ENCODE results near the gene NCOA7. TPM values are rescaled to one million over a fixed set of nuclear protein-coding genes. Genes with fewer than 3 reads are reported as not detected.
A peak's percentile ranks its signal among the peaks of the same experiment; 100 is the strongest.

The NCOA7 gene
- total and polyA plus RNA-seq, 9 of the 15 experiments (the other 6 are each of a cell fraction or from before 2014, with no cell fraction given) = 5.8 to 14.6 (median 9.3) TPM

- TF ChIP-seq ATF6 (CRISPR knock-in tag; IDR thresholded peaks at IDR 0.05) (no peak), KLF16 (IDR thresholded peaks at IDR 0.05) (no peak), NFRKB (IDR thresholded peaks at IDR 0.05; ENCODE audit: low read depth) (peak; percentile 37; the same call in 1 of the 2 replicates), MBD2 (IDR thresholded peaks at IDR 0.05; ENCODE audit: borderline replicate concordance, low read depth) (no peak), TRIM24 (IDR thresholded peaks at IDR 0.05) (no peak), BRF1 (IDR thresholded peaks at IDR 0.05; ENCODE audit: borderline replicate concordance, extremely low read depth, insufficient read length) (no peak), ARID3A (IDR thresholded peaks at IDR 0.05; ENCODE audit: borderline replicate concordance, low read depth, low read length) (peak; percentile 76; the same call in 1 of the 2 replicates), LCOR (CRISPR knock-in tag; IDR thresholded peaks at IDR 0.05) (no peak), NR2F6 (CRISPR knock-in tag; IDR thresholded peaks at IDR 0.05) (no peak), GTF2F1 (IDR thresholded peaks at IDR 0.05; ENCODE audit: low read depth, low read length) (0 out of 2 replicates have a peak, but pooled peaks have one; percentile 9), ZNF561 (CRISPR knock-in tag; conservative IDR thresholded peaks at IDR 0.05) (no peak), RAD21 (CRISPR knock-in tag; conservative IDR thresholded peaks at IDR 0.05 in 1 of 2, IDR thresholded peaks at IDR 0.05 in 1 of 2) (peak; percentile 34 to 49), ZNF212 (CRISPR knock-in tag; IDR thresholded peaks at IDR 0.05) (no peak)
- TF ChIP-seq, protein P1, sequence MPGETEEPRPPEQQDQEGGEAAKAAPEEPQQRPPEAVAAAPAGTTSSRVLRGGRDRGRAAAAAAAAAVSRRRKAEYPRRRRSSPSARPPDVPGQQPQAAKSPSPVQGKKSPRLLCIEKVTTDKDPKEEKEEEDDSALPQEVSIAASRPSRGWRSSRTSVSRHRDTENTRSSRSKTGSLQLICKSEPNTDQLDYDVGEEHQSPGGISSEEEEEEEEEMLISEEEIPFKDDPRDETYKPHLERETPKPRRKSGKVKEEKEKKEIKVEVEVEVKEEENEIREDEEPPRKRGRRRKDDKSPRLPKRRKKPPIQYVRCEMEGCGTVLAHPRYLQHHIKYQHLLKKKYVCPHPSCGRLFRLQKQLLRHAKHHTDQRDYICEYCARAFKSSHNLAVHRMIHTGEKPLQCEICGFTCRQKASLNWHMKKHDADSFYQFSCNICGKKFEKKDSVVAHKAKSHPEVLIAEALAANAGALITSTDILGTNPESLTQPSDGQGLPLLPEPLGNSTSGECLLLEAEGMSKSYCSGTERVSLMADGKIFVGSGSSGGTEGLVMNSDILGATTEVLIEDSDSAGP (CRISPR knock-in tag; IDR thresholded peaks at IDR 0.05) = no peak
- TF ChIP-seq, protein P2, sequence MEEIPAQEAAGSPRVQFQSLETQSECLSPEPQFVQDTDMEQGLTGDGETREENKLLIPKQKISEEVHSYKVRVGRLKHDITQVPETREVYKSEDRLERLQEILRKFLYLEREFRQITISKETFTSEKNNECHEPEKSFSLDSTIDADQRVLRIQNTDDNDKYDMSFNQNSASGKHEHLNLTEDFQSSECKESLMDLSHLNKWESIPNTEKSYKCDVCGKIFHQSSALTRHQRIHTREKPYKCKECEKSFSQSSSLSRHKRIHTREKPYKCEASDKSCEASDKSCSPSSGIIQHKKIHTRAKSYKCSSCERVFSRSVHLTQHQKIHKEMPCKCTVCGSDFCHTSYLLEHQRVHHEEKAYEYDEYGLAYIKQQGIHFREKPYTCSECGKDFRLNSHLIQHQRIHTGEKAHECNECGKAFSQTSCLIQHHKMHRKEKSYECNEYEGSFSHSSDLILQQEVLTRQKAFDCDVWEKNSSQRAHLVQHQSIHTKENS (CRISPR knock-in tag; IDR thresholded peaks at IDR 0.05) = no peak
- TF ChIP-seq, protein P3, sequence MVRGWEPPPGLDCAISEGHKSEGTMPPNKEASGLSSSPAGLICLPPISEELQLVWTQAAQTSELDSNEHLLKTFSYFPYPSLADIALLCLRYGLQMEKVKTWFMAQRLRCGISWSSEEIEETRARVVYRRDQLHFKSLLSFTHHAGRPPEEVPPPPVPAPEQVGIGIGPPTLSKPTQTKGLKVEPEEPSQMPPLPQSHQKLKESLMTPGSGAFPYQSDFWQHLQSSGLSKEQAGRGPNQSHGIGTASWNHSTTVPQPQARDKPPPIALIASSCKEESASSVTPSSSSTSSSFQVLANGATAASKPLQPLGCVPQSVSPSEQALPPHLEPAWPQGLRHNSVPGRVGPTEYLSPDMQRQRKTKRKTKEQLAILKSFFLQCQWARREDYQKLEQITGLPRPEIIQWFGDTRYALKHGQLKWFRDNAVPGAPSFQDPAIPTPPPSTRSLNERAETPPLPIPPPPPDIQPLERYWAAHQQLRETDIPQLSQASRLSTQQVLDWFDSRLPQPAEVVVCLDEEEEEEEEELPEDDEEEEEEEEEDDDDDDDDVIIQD (CRISPR knock-in tag; IDR thresholded peaks at IDR 0.05) = no peak
- TF ChIP-seq, protein P4, sequence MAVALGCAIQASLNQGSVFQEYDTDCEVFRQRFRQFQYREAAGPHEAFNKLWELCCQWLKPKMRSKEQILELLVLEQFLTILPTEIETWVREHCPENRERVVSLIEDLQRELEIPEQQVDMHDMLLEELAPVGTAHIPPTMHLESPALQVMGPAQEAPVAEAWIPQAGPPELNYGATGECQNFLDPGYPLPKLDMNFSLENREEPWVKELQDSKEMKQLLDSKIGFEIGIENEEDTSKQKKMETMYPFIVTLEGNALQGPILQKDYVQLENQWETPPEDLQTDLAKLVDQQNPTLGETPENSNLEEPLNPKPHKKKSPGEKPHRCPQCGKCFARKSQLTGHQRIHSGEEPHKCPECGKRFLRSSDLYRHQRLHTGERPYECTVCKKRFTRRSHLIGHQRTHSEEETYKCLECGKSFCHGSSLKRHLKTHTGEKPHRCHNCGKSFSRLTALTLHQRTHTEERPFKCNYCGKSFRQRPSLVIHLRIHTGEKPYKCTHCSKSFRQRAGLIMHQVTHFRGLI (CRISPR knock-in tag; IDR thresholded peaks at IDR 0.05) = no peak
These were observed 9.4 kb upstream of the NCOA7 start (continued) for GRCh38 chr6:125781314-125781868.
